K562 (cell line): ENCODE measurements around the gene ACOX1. TPM values are rescaled to one million over a fixed set of nuclear protein-coding genes. Genes with fewer than 3 reads are reported as not detected.
A peak's percentile ranks its signal among the peaks of the same experiment; 100 is the strongest.

Experiments
- CBX3 ChIP-seq, 2 experiments: IDR thresholded peaks; 1 replicate in 1 of 2; 2 replicates in 1 of 2; pipeline ENCODE4 v1.6.1; 2012; ENCODE audit warnings: inconsistent platforms in 2 of 2, low read length in 2 of 2, borderline replicate concordance in 1 of 2, control low read depth in 1 of 2
- ERF ChIP-seq: fragments of 450-650 bp; formaldehyde crosslinking; IDR thresholded peaks from 2 replicates; pipeline ENCODE4 v1.4.0; 2020; ENCODE audit warnings: mild to moderate bottlenecking, mixed read lengths
- ESRRB ChIP-seq: fragments of 250-450 bp; sonication (Bioruptor Pico); IDR thresholded peaks from 2 replicates; pipeline ENCODE4 v1.5.0; 2020; ENCODE audit warnings: mild to moderate bottlenecking, moderate library complexity, borderline replicate concordance
- HNRNPK ChIP-seq: fragments of 200-400 bp; formaldehyde crosslinking; IDR thresholded peaks from one replicate; pipeline ENCODE4 v1.6.1; 2018; ENCODE audit warnings: mild to moderate bottlenecking, low read depth, low read length; ENCODE audit not compliant: poor library complexity, severe bottlenecking
- MECOM ChIP-seq: fragments of 250-450 bp; sonication (Bioruptor Pico); IDR thresholded peaks from 2 replicates; pipeline ENCODE4 v1.8.0; 2022; ENCODE audit warnings: inconsistent platforms
- NFATC3 ChIP-seq: fragments of 450-650 bp; IDR thresholded peaks from 2 replicates; pipeline ENCODE4 v1.6.1; 2017; ENCODE audit warnings: mild to moderate bottlenecking
- NFE2 ChIP-seq: IDR thresholded peaks from 2 replicates; pipeline ENCODE4 v1.6.1; 2014; ENCODE audit warnings: antibody characterized with exemption, low read depth
- PHB ChIP-seq: fragments of 250-450 bp; sonication (Bioruptor Pico); IDR thresholded peaks from 2 replicates; pipeline ENCODE4 v1.5.0; 2021
- PTBP1 ChIP-seq: fragments of 200-400 bp; formaldehyde crosslinking; IDR thresholded peaks from 2 replicates; pipeline ENCODE4 v1.6.1; 2017; ENCODE audit warnings: low read depth, low read length
- RB1 ChIP-seq: fragments of 450-650 bp; IDR thresholded peaks from 2 replicates; pipeline ENCODE4 v1.6.1; 2017; ENCODE audit warnings: low read depth, mild to moderate bottlenecking
- SUPT5H ChIP-seq: fragments of 450-650 bp; IDR thresholded peaks from 2 replicates; pipeline ENCODE4 v1.6.1; 2016
- ZNF436 ChIP-seq: fragments of 250-450, 450-650 bp; sonication (Bioruptor Pico); formaldehyde crosslinking; IDR thresholded peaks from 2 replicates; pipeline ENCODE4 v1.7.0; 2020; ENCODE audit warnings: mild to moderate bottlenecking
- ZNF75A ChIP-seq: fragments of 450-650 bp; formaldehyde crosslinking; IDR thresholded peaks from 2 replicates; pipeline ENCODE4 v1.4.0; 2020; ENCODE audit warnings: mild to moderate bottlenecking
- polyA plus RNA-seq, 8 experiments: library from polyadenylated mRNA; depleted of rRNA in 4 of 8; stranded (reverse) in 5 of 8; unstranded in 3 of 8; fragments of >200 nt; fragmentation: Nextera tagmentation in 2 of 8; fragmentation: Illumina TruSeq in 1 of 8; extraction: Ambion mirVana in 2 of 8; extraction: Trizol in 1 of 8; gene quantifications; 2 replicates each; pipeline versions ENCODE4 v1.2.1 to v1.2.3, GENCODE V29; 2011 to 2014; ENCODE audit warnings: inconsistent platforms in 1 of 8, missing spikeins in 1 of 8
- total RNA-seq, 7 experiments: library from RNA; depleted of rRNA in 6 of 7; stranded (reverse); fragments of >200 nt in 6 of 7; fragmentation: Illumina TruSeq in 2 of 7; extraction: Trizol in 2 of 7; gene quantifications; 2 replicates each; pipeline versions ENCODE4 v1.2.1 to v1.2.3, GENCODE V29; 2011 to 2021; ENCODE audit warnings: low replicate concordance in 1 of 7
- TF ChIP-seq, protein P1 (sequence below): IDR thresholded peaks from 2 replicates; pipeline ENCODE4 v1.6.1; 2011; ENCODE audit warnings: borderline replicate concordance, low read depth, mild to moderate bottlenecking, moderate library complexity, low read length; ENCODE audit not compliant: insufficient read depth, poor library complexity, severe bottlenecking
- TF ChIP-seq, protein P2 (sequence below), 2 experiments: fragments of 450-650 bp in 1 of 2; sonication (generic) in 1 of 2; formaldehyde crosslinking in 1 of 2; IDR thresholded peaks in 1 of 2; conservative IDR thresholded peaks in 1 of 2; 2 replicates each; pipeline versions ENCODE4 v1.6.1 to v1.8.1; 2016 to 2023; ENCODE audit warnings: mild to moderate bottlenecking in 2 of 2, moderate library complexity in 2 of 2, inconsistent platforms in 1 of 2, missing genetic modification reagents in 1 of 2
- TF ChIP-seq, protein P3 (sequence below): sonication (generic); formaldehyde crosslinking; IDR thresholded peaks from 2 replicates; pipeline ENCODE4 v1.9.0; 2022; ENCODE audit warnings: mild to moderate bottlenecking, missing genetic modification reagents
- TF ChIP-seq, protein P4 (sequence below): fragments of 450-650 bp; IDR thresholded peaks from 2 replicates; pipeline ENCODE4 v1.6.1; 2016; ENCODE audit warnings: antibody characterized with exemption
- TF ChIP-seq, protein P5 (sequence below): fragments of 250-450 bp; sonication (Bioruptor Pico); IDR thresholded peaks from 2 replicates; pipeline ENCODE4 v1.4.0; 2020; ENCODE audit warnings: mild to moderate bottlenecking, moderate library complexity
- TF ChIP-seq, protein P6 (sequence below): fragments of 450-650 bp; conservative IDR thresholded peaks from 2 replicates; pipeline ENCODE4 v1.6.1; 2016; ENCODE audit warnings: missing genetic modification characterization, low read depth, mild to moderate bottlenecking, missing compliant biosample characterization, moderate library complexity

Gene ACOX1
- total and polyA plus RNA-seq, 9 of the 15 experiments (the other 6 are each of a cell fraction or from before 2014, with no cell fraction given) = 7.8 to 24.1 (median 14.5) TPM

DNA sequence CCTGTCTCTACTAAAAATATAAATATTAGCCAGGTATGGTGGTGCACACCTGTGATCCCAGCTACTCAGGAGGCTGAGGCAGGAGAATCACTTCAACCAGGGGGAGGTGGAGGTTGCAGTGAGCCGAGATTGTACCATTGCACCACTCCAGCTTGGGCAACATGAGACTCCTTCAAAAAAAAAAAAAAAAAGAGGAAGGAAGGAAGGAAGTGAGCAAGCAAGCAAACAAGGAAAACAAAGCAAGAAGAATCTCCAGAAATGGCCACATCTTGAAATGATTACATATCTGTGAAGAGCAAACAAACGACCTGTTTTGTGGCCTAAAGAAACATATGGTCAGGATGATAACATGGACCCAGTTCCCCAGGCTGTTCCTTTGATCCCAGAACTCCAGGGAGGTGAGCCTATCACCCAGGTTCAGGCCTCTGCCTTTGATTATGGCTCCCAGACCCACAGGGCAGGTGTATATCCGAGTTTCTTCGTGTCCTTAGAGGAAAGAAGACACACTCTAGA, 8.9 kb downstream of the ACOX1 start (continued):
- TF ChIP-seq, protein P1, sequence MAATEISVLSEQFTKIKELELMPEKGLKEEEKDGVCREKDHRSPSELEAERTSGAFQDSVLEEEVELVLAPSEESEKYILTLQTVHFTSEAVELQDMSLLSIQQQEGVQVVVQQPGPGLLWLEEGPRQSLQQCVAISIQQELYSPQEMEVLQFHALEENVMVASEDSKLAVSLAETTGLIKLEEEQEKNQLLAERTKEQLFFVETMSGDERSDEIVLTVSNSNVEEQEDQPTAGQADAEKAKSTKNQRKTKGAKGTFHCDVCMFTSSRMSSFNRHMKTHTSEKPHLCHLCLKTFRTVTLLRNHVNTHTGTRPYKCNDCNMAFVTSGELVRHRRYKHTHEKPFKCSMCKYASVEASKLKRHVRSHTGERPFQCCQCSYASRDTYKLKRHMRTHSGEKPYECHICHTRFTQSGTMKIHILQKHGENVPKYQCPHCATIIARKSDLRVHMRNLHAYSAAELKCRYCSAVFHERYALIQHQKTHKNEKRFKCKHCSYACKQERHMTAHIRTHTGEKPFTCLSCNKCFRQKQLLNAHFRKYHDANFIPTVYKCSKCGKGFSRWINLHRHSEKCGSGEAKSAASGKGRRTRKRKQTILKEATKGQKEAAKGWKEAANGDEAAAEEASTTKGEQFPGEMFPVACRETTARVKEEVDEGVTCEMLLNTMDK = no peak
- TF ChIP-seq ERF (CRISPR knock-in tag) (no peak), HNRNPK (no peak), ZNF436 (no peak), ZNF75A (CRISPR knock-in tag) (no peak), CBX3 (IDR thresholded peaks at IDR 0.05; ENCODE audit: borderline replicate concordance in 1 of 2, low read length in 2 of 2) (no peak), PHB (CRISPR knock-in tag) (no peak), ESRRB (CRISPR knock-in tag) (no peak), MECOM (CRISPR knock-in tag) (no peak; the same call in 1 of the 2 replicates), PTBP1 (no peak), NFE2 (no peak), RB1 (no peak), NFATC3 (no peak), SUPT5H (no peak)
- TF ChIP-seq, protein P2, sequence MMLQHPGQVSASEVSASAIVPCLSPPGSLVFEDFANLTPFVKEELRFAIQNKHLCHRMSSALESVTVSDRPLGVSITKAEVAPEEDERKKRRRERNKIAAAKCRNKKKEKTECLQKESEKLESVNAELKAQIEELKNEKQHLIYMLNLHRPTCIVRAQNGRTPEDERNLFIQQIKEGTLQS (IDR thresholded peaks at IDR 0.05) = peak; percentile 60; the same call in 1 of the 2 replicates
- TF ChIP-seq, protein P2 (CRISPR knock-in tag; conservative IDR thresholded peaks at IDR 0.05) = no peak
- TF ChIP-seq, protein P3, sequence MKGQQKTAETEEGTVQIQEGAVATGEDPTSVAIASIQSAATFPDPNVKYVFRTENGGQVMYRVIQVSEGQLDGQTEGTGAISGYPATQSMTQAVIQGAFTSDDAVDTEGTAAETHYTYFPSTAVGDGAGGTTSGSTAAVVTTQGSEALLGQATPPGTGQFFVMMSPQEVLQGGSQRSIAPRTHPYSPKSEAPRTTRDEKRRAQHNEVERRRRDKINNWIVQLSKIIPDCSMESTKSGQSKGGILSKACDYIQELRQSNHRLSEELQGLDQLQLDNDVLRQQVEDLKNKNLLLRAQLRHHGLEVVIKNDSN (CRISPR knock-in tag) = no peak
- TF ChIP-seq, protein P4, sequence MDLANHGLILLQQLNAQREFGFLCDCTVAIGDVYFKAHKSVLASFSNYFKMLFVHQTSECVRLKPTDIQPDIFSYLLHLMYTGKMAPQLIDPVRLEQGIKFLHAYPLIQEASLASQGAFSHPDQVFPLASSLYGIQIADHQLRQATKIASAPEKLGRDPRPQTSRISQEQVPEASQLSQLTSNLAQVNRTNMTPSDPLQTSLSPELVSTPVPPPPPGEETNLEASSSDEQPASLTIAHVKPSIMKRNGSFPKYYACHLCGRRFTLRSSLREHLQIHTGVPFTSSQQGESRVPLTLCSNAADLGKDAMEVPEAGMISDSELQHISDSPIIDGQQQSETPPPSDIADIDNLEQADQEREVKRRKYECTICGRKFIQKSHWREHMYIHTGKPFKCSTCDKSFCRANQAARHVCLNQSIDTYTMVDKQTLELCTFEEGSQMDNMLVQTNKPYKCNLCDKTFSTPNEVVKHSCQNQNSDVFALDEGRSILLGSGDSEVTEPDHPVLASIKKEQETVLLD = no peak
- TF ChIP-seq, protein P5, sequence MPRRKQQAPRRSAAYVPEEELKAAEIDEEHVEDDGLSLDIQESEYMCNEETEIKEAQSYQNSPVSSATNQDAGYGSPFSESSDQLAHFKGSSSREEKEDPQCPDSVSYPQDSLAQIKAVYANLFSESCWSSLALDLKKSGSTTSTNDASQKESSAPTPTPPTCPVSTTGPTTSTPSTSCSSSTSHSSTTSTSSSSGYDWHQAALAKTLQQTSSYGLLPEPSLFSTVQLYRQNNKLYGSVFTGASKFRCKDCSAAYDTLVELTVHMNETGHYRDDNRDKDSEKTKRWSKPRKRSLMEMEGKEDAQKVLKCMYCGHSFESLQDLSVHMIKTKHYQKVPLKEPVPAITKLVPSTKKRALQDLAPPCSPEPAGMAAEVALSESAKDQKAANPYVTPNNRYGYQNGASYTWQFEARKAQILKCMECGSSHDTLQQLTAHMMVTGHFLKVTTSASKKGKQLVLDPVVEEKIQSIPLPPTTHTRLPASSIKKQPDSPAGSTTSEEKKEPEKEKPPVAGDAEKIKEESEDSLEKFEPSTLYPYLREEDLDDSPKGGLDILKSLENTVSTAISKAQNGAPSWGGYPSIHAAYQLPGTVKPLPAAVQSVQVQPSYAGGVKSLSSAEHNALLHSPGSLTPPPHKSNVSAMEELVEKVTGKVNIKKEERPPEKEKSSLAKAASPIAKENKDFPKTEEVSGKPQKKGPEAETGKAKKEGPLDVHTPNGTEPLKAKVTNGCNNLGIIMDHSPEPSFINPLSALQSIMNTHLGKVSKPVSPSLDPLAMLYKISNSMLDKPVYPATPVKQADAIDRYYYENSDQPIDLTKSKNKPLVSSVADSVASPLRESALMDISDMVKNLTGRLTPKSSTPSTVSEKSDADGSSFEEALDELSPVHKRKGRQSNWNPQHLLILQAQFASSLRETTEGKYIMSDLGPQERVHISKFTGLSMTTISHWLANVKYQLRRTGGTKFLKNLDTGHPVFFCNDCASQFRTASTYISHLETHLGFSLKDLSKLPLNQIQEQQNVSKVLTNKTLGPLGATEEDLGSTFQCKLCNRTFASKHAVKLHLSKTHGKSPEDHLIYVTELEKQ = no peak
- TF ChIP-seq, protein P6, sequence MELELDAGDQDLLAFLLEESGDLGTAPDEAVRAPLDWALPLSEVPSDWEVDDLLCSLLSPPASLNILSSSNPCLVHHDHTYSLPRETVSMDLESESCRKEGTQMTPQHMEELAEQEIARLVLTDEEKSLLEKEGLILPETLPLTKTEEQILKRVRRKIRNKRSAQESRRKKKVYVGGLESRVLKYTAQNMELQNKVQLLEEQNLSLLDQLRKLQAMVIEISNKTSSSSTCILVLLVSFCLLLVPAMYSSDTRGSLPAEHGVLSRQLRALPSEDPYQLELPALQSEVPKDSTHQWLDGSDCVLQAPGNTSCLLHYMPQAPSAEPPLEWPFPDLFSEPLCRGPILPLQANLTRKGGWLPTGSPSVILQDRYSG (tag) = no peak
